ENCODE measurements around the gene ABCC1.
"Not testable (repeated sequence)": the region's sequence is repeated elsewhere in the genome, so short reads cannot be mapped to it uniquely, and the experiment has no call there.

GRCh38 chr16:16181748-16182147 is 232.3 kb downstream of the ABCC1 start:
- TF ChIP-seq, protein P1, sequence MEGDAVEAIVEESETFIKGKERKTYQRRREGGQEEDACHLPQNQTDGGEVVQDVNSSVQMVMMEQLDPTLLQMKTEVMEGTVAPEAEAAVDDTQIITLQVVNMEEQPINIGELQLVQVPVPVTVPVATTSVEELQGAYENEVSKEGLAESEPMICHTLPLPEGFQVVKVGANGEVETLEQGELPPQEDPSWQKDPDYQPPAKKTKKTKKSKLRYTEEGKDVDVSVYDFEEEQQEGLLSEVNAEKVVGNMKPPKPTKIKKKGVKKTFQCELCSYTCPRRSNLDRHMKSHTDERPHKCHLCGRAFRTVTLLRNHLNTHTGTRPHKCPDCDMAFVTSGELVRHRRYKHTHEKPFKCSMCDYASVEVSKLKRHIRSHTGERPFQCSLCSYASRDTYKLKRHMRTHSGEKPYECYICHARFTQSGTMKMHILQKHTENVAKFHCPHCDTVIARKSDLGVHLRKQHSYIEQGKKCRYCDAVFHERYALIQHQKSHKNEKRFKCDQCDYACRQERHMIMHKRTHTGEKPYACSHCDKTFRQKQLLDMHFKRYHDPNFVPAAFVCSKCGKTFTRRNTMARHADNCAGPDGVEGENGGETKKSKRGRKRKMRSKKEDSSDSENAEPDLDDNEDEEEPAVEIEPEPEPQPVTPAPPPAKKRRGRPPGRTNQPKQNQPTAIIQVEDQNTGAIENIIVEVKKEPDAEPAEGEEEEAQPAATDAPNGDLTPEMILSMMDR (IDR thresholded peaks at IDR 0.05; ENCODE audit: low read length): not testable (repeated sequence)
- TF ChIP-seq EZH2 (IDR thresholded peaks at IDR 0.05; ENCODE audit: borderline replicate concordance, low read length): not testable (repeated sequence)
